VCaP (cell line): Measurements from ENCODE around the gene NEK8.
A peak's percentile ranks its signal among the peaks of the same experiment; 100 is the strongest.

Experiments used
- H3K27ac ChIP-seq: fragments of 450-650 bp; 2 replicates; pipeline ENCODE4 v1.5.1; 2017
- CTCF ChIP-seq: fragments of 450-650 bp; conservative IDR thresholded peaks from 2 replicates; pipeline ENCODE4 v1.5.1; 2017; ENCODE audit warnings: mild to moderate bottlenecking, moderate library complexity

NEK8 gene

GRCh38 chr17:28751600-28752366, 23.2 kb downstream of the NEK8 start:
- no peak for TF ChIP-seq CTCF
- peak overlapping the region; percentile 99 for H3K27ac ChIP-seq

- TF ChIP-seq CTCF: no peak
- peak overlapping the region; percentile 30; the same call in 1 of the 2 replicates for H3K27ac ChIP-seq
Observed at GRCh38 chr17:28755486-28755885, 26.9 kb downstream of the NEK8 start.

GRCh38 chr17:28756049-28756804, 27.6 kb downstream of the NEK8 start:
- TF ChIP-seq CTCF: no peak
- peak overlapping the region; percentile 30 for H3K27ac ChIP-seq

- TF ChIP-seq CTCF: no peak
- H3K27ac ChIP-seq: peak overlapping the region; percentile 67
Observed at GRCh38 chr17:28758411-28759121, 30.0 kb downstream of the NEK8 start.

- TF ChIP-seq CTCF: no peak
- H3K27ac ChIP-seq: peak overlapping the region; percentile 67
Observed at GRCh38 chr17:28759256-28759865, 30.8 kb downstream of the NEK8 start.

- TF ChIP-seq CTCF: no peak
- peak overlapping the region; percentile 67 for H3K27ac ChIP-seq
Observed at GRCh38 chr17:28760601-28761562, 32.3 kb downstream of the NEK8 start.
